ENCODE data around the gene APEH. TPM values are rescaled to one million over a fixed set of nuclear protein-coding genes. Genes with fewer than 3 reads are reported as not detected.

Gene APEH
- total RNA-seq, 1 experiment from 2014 or later = 273 TPM

DNA sequence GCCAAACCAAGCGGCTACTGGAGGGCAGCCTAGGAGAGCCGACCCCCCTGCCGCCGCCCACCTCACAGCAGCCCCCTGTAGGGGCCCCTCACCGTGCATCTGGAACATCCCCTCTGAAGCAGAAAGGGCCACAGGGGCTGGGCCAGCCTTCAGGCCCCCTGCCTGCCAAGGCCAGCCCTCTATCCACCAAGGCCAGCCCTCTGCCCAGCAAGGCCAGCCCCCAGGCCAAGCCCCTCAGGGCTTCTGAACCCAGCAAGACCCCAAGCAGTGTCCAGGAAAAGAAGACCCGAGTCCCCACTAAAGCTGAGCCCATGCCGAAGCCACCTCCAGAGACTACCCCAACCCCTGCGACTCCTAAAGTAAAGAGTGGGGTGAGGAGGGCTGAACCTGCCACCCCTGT, 23.5 kb upstream of the APEH start (continued):
- TF ChIP-seq GTF2I (CRISPR knock-in tag; conservative IDR thresholded peaks at IDR 0.05) (no peak), CBFB (CRISPR knock-in tag; IDR thresholded peaks at IDR 0.05; ENCODE audit: low read depth) (no peak)

DNA sequence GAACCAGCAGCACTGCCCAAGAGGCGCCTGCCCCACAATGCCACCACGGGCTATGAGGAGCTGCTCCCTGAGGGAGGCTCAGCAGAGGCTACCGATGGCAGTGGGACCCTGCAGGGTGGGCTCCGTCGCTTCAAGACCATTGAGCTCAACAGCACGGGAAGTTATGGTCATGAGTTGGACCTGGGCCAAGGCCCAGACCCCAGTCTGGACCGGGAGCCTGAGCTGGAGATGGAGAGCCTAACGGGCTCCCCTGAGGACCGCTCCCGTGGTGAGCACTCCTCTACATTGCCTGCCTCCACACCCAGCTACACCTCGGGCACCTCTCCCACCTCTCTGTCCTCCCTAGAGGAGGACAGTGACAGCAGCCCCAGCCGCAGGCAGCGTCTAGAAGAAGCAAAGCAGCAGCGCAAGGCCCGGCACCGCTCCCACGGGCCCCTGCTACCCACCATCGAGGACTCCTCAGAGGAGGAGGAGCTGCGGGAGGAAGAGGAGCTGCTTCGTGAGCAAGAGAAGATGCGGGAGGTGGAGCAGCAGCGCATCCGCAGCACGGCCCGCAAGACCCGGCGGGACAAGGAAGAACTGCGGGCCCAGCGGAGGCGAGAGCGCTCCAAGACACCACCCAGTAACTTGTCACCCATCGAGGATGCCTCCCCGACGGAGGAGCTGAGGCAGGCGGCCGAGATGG, 21.8 kb upstream of the APEH start:
- TF ChIP-seq MXD4 (CRISPR knock-in tag; IDR thresholded peaks at IDR 0.05; ENCODE audit: borderline replicate concordance) = no peak
- TF ChIP-seq, protein P1, sequence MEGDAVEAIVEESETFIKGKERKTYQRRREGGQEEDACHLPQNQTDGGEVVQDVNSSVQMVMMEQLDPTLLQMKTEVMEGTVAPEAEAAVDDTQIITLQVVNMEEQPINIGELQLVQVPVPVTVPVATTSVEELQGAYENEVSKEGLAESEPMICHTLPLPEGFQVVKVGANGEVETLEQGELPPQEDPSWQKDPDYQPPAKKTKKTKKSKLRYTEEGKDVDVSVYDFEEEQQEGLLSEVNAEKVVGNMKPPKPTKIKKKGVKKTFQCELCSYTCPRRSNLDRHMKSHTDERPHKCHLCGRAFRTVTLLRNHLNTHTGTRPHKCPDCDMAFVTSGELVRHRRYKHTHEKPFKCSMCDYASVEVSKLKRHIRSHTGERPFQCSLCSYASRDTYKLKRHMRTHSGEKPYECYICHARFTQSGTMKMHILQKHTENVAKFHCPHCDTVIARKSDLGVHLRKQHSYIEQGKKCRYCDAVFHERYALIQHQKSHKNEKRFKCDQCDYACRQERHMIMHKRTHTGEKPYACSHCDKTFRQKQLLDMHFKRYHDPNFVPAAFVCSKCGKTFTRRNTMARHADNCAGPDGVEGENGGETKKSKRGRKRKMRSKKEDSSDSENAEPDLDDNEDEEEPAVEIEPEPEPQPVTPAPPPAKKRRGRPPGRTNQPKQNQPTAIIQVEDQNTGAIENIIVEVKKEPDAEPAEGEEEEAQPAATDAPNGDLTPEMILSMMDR (IDR thresholded peaks at IDR 0.05) = no peak
- no peak for TF ChIP-seq NR3C1 (CRISPR knock-in tag; conservative IDR thresholded peaks at IDR 0.05; ENCODE audit: low read depth)
- no peak for TF ChIP-seq NR1H2 (CRISPR knock-in tag; IDR thresholded peaks at IDR 0.05)
- TF ChIP-seq, protein P2, sequence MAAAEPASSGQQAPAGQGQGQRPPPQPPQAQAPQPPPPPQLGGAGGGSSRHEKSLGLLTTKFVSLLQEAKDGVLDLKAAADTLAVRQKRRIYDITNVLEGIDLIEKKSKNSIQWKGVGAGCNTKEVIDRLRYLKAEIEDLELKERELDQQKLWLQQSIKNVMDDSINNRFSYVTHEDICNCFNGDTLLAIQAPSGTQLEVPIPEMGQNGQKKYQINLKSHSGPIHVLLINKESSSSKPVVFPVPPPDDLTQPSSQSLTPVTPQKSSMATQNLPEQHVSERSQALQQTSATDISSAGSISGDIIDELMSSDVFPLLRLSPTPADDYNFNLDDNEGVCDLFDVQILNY (CRISPR knock-in tag; IDR thresholded peaks at IDR 0.05) = no peak
- TF ChIP-seq, protein P3, sequence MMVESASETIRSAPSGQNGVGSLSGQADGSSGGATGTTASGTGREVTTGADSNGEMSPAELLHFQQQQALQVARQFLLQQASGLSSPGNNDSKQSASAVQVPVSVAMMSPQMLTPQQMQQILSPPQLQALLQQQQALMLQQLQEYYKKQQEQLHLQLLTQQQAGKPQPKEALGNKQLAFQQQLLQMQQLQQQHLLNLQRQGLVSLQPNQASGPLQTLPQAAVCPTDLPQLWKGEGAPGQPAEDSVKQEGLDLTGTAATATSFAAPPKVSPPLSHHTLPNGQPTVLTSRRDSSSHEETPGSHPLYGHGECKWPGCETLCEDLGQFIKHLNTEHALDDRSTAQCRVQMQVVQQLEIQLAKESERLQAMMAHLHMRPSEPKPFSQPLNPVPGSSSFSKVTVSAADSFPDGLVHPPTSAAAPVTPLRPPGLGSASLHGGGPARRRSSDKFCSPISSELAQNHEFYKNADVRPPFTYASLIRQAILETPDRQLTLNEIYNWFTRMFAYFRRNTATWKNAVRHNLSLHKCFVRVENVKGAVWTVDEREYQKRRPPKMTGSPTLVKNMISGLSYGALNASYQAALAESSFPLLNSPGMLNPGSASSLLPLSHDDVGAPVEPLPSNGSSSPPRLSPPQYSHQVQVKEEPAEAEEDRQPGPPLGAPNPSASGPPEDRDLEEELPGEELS (CRISPR knock-in tag; IDR thresholded peaks at IDR 0.05) = no peak
- TF ChIP-seq GTF2I (CRISPR knock-in tag; conservative IDR thresholded peaks at IDR 0.05) = no peak
- TF ChIP-seq, protein P4, sequence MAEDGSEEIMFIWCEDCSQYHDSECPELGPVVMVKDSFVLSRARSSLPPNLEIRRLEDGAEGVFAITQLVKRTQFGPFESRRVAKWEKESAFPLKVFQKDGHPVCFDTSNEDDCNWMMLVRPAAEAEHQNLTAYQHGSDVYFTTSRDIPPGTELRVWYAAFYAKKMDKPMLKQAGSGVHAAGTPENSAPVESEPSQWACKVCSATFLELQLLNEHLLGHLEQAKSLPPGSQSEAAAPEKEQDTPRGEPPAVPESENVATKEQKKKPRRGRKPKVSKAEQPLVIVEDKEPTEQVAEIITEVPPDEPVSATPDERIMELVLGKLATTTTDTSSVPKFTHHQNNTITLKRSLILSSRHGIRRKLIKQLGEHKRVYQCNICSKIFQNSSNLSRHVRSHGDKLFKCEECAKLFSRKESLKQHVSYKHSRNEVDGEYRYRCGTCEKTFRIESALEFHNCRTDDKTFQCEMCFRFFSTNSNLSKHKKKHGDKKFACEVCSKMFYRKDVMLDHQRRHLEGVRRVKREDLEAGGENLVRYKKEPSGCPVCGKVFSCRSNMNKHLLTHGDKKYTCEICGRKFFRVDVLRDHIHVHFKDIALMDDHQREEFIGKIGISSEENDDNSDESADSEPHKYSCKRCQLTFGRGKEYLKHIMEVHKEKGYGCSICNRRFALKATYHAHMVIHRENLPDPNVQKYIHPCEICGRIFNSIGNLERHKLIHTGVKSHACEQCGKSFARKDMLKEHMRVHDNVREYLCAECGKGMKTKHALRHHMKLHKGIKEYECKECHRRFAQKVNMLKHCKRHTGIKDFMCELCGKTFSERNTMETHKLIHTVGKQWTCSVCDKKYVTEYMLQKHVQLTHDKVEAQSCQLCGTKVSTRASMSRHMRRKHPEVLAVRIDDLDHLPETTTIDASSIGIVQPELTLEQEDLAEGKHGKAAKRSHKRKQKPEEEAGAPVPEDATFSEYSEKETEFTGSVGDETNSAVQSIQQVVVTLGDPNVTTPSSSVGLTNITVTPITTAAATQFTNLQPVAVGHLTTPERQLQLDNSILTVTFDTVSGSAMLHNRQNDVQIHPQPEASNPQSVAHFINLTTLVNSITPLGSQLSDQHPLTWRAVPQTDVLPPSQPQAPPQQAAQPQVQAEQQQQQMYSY (CRISPR knock-in tag; IDR thresholded peaks at IDR 0.05) = no peak
- TF ChIP-seq JAZF1 (CRISPR knock-in tag; IDR thresholded peaks at IDR 0.05) = no peak
- TF ChIP-seq GABPB1 (CRISPR knock-in tag; IDR thresholded peaks at IDR 0.05) = no peak
- TF ChIP-seq ELF4 (CRISPR knock-in tag; IDR thresholded peaks at IDR 0.05; ENCODE audit: low read depth) = no peak
- TF ChIP-seq PRRX2 (CRISPR knock-in tag; IDR thresholded peaks at IDR 0.05) = no peak
- TF ChIP-seq, protein P5, sequence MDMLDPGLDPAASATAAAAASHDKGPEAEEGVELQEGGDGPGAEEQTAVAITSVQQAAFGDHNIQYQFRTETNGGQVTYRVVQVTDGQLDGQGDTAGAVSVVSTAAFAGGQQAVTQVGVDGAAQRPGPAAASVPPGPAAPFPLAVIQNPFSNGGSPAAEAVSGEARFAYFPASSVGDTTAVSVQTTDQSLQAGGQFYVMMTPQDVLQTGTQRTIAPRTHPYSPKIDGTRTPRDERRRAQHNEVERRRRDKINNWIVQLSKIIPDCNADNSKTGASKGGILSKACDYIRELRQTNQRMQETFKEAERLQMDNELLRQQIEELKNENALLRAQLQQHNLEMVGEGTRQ (CRISPR knock-in tag; IDR thresholded peaks at IDR 0.05) = no peak
- no peak for TF ChIP-seq ZNF121 (CRISPR knock-in tag; IDR thresholded peaks at IDR 0.05)
- H3K9me3 Mint-ChIP-seq = no peaks in the 10 kb centered on the region
- ChIA-PET CTCF (interaction anchor here (0.6 to 1.5 kb wide), 3 partner anchors 89 to 113 kb away, joined by 4 to 6 read pairs (median 6); no protein-coding TSS in a partner anchor), POLR2A (no interaction called here)
- no peak for ATAC-seq
- no peaks in the 10 kb centered on the region for H3K36me3 Mint-ChIP-seq
- H3K4me1 Mint-ChIP-seq = no peaks in the 10 kb centered on the region
- DNase-seq (ENCODE audit: low spot score) = no peak
- H3K27me3 Mint-ChIP-seq (ENCODE audit: low read depth) = no peaks in the 10 kb centered on the region
- H3K27ac Mint-ChIP-seq = no peak overlapping the region
- H3K4me3 Mint-ChIP-seq = no peak overlapping the region
